ENCODE data around the gene EEF1A2.

EEF1A2 gene

GRCh38 chr20:63449796-63450730, 48.8 kb downstream of the EEF1A2 start:
- ATAC-seq, result no peak
- TF ChIP-seq TSHZ2 (CRISPR knock-in tag; IDR thresholded peaks at IDR 0.05), result peak; percentile 31; the same call in 1 of the 2 replicates
- no peak for TF ChIP-seq ZNF70 (CRISPR knock-in tag; IDR thresholded peaks at IDR 0.05)

GRCh38 chr20:63449025-63449424, 49.9 kb downstream of the EEF1A2 start:
- no peak for ATAC-seq
- TF ChIP-seq ZNF70 (CRISPR knock-in tag; IDR thresholded peaks at IDR 0.05) (no peak), TSHZ2 (CRISPR knock-in tag; IDR thresholded peaks at IDR 0.05) (no peak), SNAI2 (CRISPR knock-in tag; IDR thresholded peaks at IDR 0.05) (no peak), ARNTL (CRISPR knock-in tag; IDR thresholded peaks at IDR 0.05; ENCODE audit: borderline replicate concordance, low read depth) (no peak), CREB5 (CRISPR knock-in tag; IDR thresholded peaks at IDR 0.05; ENCODE audit: low read depth) (no peak), RARB (CRISPR knock-in tag; IDR thresholded peaks at IDR 0.05) (no peak), CSDC2 (CRISPR knock-in tag; IDR thresholded peaks at IDR 0.05) (no peak), POU6F1 (CRISPR knock-in tag; IDR thresholded peaks at IDR 0.05; ENCODE audit: borderline replicate concordance, low read depth) (no peak), CSRNP3 (CRISPR knock-in tag; IDR thresholded peaks at IDR 0.05) (no peak), TOX (CRISPR knock-in tag; IDR thresholded peaks at IDR 0.05; ENCODE audit: borderline replicate concordance) (no peak), ZNF565 (CRISPR knock-in tag; conservative IDR thresholded peaks at IDR 0.05; ENCODE audit: low read depth) (no peak), TCF4 (CRISPR knock-in tag; IDR thresholded peaks at IDR 0.05; ENCODE audit: borderline replicate concordance) (no peak), ZFP3 (CRISPR knock-in tag; IDR thresholded peaks at IDR 0.05) (no peak), OSR1 (CRISPR knock-in tag; IDR thresholded peaks at IDR 0.05) (no peak), PPARA (CRISPR knock-in tag; IDR thresholded peaks at IDR 0.05; ENCODE audit: borderline replicate concordance) (no peak), ZNF8 (CRISPR knock-in tag; IDR thresholded peaks at IDR 0.05) (no peak), GLIS3 (CRISPR knock-in tag; IDR thresholded peaks at IDR 0.05) (no peak), ZC3H10 (CRISPR knock-in tag; IDR thresholded peaks at IDR 0.05) (no peak), BACH2 (CRISPR knock-in tag; IDR thresholded peaks at IDR 0.05; ENCODE audit: borderline replicate concordance) (no peak), PATZ1 (CRISPR knock-in tag; IDR thresholded peaks at IDR 0.05; ENCODE audit: borderline replicate concordance) (no peak)

All from SK-N-SH treated with all-trans-retinoic acid at 6 μM for 48 hours (cell line).